Naive B cell (primary cell): Measurements from ENCODE around the gene CASQ2. TPM values are rescaled to one million over a fixed set of nuclear protein-coding genes. Genes with fewer than 3 reads are reported as not detected.

Experiments
- ATAC-seq, 2 donors: fragments of 150-1000 bp; cut with Tn5 transposase; 2 replicates each; pipeline ENCODE4 v1.10.0; 2021; ENCODE audit warnings: low read depth in 2 of 2, mild to moderate bottlenecking in 2 of 2, moderate library complexity in 2 of 2
- DNase-seq: peaks from one replicate; pipeline ENCODE4 v3.0.0; 2022
- H3K27ac Mint-ChIP-seq, 6 donors: one replicate each; pipeline ENCODE4 v1.8.0; 2020 to 2022; ENCODE audit warnings: mild to moderate bottlenecking in 6 of 6, mixed read lengths in 6 of 6, moderate library complexity in 5 of 6, inconsistent platforms in 2 of 6
- H3K27me3 Mint-ChIP-seq, 3 donors: one replicate each; pipeline ENCODE4 v1.8.0; 2021 to 2022; ENCODE audit warnings: mixed read lengths in 3 of 3, mild to moderate bottlenecking in 1 of 3
- H3K36me3 Mint-ChIP-seq, 2 donors: one replicate each; pipeline ENCODE4 v1.8.0; 2020 to 2022; ENCODE audit warnings: mixed read lengths in 2 of 2, inconsistent platforms in 1 of 2, mild to moderate bottlenecking in 1 of 2
- H3K4me1 Mint-ChIP-seq, 3 donors: one replicate each; pipeline ENCODE4 v1.8.0; 2020 to 2022; ENCODE audit warnings: mixed read lengths in 3 of 3, inconsistent platforms in 1 of 3, mild to moderate bottlenecking in 1 of 3, moderate library complexity in 1 of 3
- H3K4me3 Mint-ChIP-seq, 8 donors: one replicate each; pipeline ENCODE4 v1.8.0; 2020 to 2022; ENCODE audit warnings: mild to moderate bottlenecking in 8 of 8, mixed read lengths in 8 of 8, moderate library complexity in 8 of 8, inconsistent platforms in 2 of 8
- H3K9me3 Mint-ChIP-seq, 7 donors: one replicate each; pipeline ENCODE4 v1.8.0; 2020 to 2022; ENCODE audit warnings: mixed read lengths in 7 of 7, mild to moderate bottlenecking in 5 of 7, inconsistent platforms in 2 of 7, moderate library complexity in 1 of 7
- polyA plus RNA-seq, 6 donors: library from polyadenylated mRNA; unstranded; fragments of 300-500 nt; fragmentation: Illumina TruSeq; gene quantifications; one replicate each; pipeline ENCODE4 v1.2.3, GENCODE V29; 2021; ENCODE audit warnings: low read depth in 6 of 6

The CASQ2 gene
- polyA plus RNA-seq, 6 donors from 2014 or later, result not detected

- H3K27me3 Mint-ChIP-seq, result peaks cover 0 to 5% (median 0%) of the 10 kb centered on the region in 3 donors
- H3K36me3 Mint-ChIP-seq, result no peaks in the 10 kb centered on the region
- peaks cover 0 to 9% (median 0%) of the 10 kb centered on the region in 3 donors for H3K4me1 Mint-ChIP-seq
- H3K4me3 Mint-ChIP-seq, result no peak overlapping the region
- ATAC-seq (no peak), DNase-seq (no peak)
- no peak overlapping the region for H3K27ac Mint-ChIP-seq
- no peaks in the 10 kb centered on the region for H3K9me3 Mint-ChIP-seq
These were observed 114.4 kb downstream of the CASQ2 start for GRCh38 chr1:115654125-115654524.

- Mint-ChIP-seq H3K27me3 (peaks cover 0 to 5% (median 0%) of the 10 kb centered on the region in 3 donors), H3K36me3 (no peaks in the 10 kb centered on the region), H3K27ac (no peak overlapping the region), H3K9me3 (no peaks in the 10 kb centered on the region), H3K4me1 (peaks cover 0 to 9% (median 0%) of the 10 kb centered on the region in 3 donors), H3K4me3 (no peak overlapping the region)
- no peak for DNase-seq
- no peak for ATAC-seq
These were observed 116.2 kb downstream of the CASQ2 start for GRCh38 chr1:115652236-115652788.

GRCh38 chr1:115651391-115651790 lies 117.1 kb downstream of the CASQ2 start:
- H3K27ac Mint-ChIP-seq, result no peak overlapping the region
- H3K36me3 Mint-ChIP-seq, result no peaks in the 10 kb centered on the region
- ATAC-seq, result no peak
- peaks cover 0 to 9% (median 0%) of the 10 kb centered on the region in 3 donors for H3K4me1 Mint-ChIP-seq
- no peak for DNase-seq
- no peaks in the 10 kb centered on the region for H3K9me3 Mint-ChIP-seq
- no peak overlapping the region for H3K4me3 Mint-ChIP-seq
- peaks cover 0 to 5% (median 0%) of the 10 kb centered on the region in 3 donors for H3K27me3 Mint-ChIP-seq

- DNase-seq, result no peak
- peaks cover 0 to 5% (median 0%) of the 10 kb centered on the region in 3 donors for H3K27me3 Mint-ChIP-seq
- H3K4me3 Mint-ChIP-seq, result no peak overlapping the region
- ATAC-seq, result no peak
- no peaks in the 10 kb centered on the region for H3K36me3 Mint-ChIP-seq
- peaks cover 0 to 9% (median 0%) of the 10 kb centered on the region in 3 donors for H3K4me1 Mint-ChIP-seq
- no peak overlapping the region for H3K27ac Mint-ChIP-seq
- no peaks in the 10 kb centered on the region for H3K9me3 Mint-ChIP-seq
These were observed 117.6 kb downstream of the CASQ2 start for GRCh38 chr1:115650961-115651360.

Other genes starting within 250 kb of the CASQ2 start
- under 1 TPM in 5 of 6 donors, not detected in 1; 0.09 to 0.55 (median 0.24) TPM for gene VANGL1, start 126.7 kb downstream of the CASQ2 start, polyA plus RNA-seq
- gene NHLH2, start 72.4 kb upstream of the CASQ2 start, polyA plus RNA-seq, result not detected
- under 1 TPM in 4 of 6 donors, not detected in 2; 0.13 to 0.53 (median 0.25) TPM for gene SLC22A15, start 207.8 kb upstream of the CASQ2 start, polyA plus RNA-seq